K562 (cell line): ENCODE data around the gene EBF4. TPM values are rescaled to one million over a fixed set of nuclear protein-coding genes. Genes with fewer than 3 reads are reported as not detected.
A peak's percentile ranks its signal among the peaks of the same experiment; 100 is the strongest.

Source experiments
- CXXC5 ChIP-seq: fragments of 250-450 bp; sonication (Bioruptor Pico); IDR thresholded peaks from 2 replicates; pipeline ENCODE4 v1.8.0; 2022; ENCODE audit warnings: inconsistent platforms, mild to moderate bottlenecking, moderate library complexity
- MAFK ChIP-seq: IDR thresholded peaks from 2 replicates; pipeline ENCODE4 v1.6.1; 2011; ENCODE audit warnings: low read length, improper control_type of control experiment
- PML ChIP-seq: IDR thresholded peaks from 2 replicates; pipeline ENCODE4 v1.6.1; 2012; ENCODE audit warnings: low read length, inconsistent platforms
- PPARD ChIP-seq: fragments of 250-450 bp; sonication (Bioruptor Pico); IDR thresholded peaks from 2 replicates; pipeline ENCODE4 v1.8.0; 2022; ENCODE audit warnings: inconsistent platforms, mild to moderate bottlenecking, moderate library complexity
- SAP30 ChIP-seq: fragments of 200-600 bp; sonication (generic); IDR thresholded peaks from 2 replicates; pipeline ENCODE4 v1.6.1; 2012; ENCODE audit warnings: borderline replicate concordance, low read depth, mild to moderate bottlenecking, moderate library complexity, low read length, control low read depth, inconsistent platforms; ENCODE audit not compliant: insufficient read depth, poor library complexity, severe bottlenecking
- ZC3H8 ChIP-seq: fragments of 450-650 bp; IDR thresholded peaks from 2 replicates; pipeline ENCODE4 v1.6.1; 2017
- ZNF717 ChIP-seq: fragments of 250-450 bp; sonication (Bioruptor Pico); IDR thresholded peaks from 2 replicates; pipeline ENCODE4 v1.5.0; 2021
- polyA plus RNA-seq, 8 experiments: library from polyadenylated mRNA; depleted of rRNA in 4 of 8; stranded (reverse) in 5 of 8; unstranded in 3 of 8; fragments of >200 nt; fragmentation: Nextera tagmentation in 2 of 8; fragmentation: Illumina TruSeq in 1 of 8; extraction: Ambion mirVana in 2 of 8; extraction: Trizol in 1 of 8; gene quantifications; 2 replicates each; pipeline versions ENCODE4 v1.2.1 to v1.2.3, GENCODE V29; 2011 to 2014; ENCODE audit warnings: inconsistent platforms in 1 of 8, missing spikeins in 1 of 8
- total RNA-seq, 7 experiments: library from RNA; depleted of rRNA in 6 of 7; stranded (reverse); fragments of >200 nt in 6 of 7; fragmentation: Illumina TruSeq in 2 of 7; extraction: Trizol in 2 of 7; gene quantifications; 2 replicates each; pipeline versions ENCODE4 v1.2.1 to v1.2.3, GENCODE V29; 2011 to 2021; ENCODE audit warnings: low replicate concordance in 1 of 7
- TF ChIP-seq, protein P1 (sequence below): fragments of 200-600 bp; sonication (generic); IDR thresholded peaks from one replicate; pipeline ENCODE4 v1.6.1; 2012; ENCODE audit warnings: mild to moderate bottlenecking, low read depth, low read length, inconsistent platforms
- TF ChIP-seq, protein P2 (sequence below): IDR thresholded peaks from 3 replicates; pipeline ENCODE4 v1.6.1; 2011; ENCODE audit warnings: borderline replicate concordance, mild to moderate bottlenecking, moderate library complexity; ENCODE audit not compliant: insufficient read length; ENCODE audit errors: extremely low read depth
- TF ChIP-seq, protein P3 (sequence below): fragments of 450-650 bp; IDR thresholded peaks from 2 replicates; pipeline ENCODE4 v1.6.1; 2016; ENCODE audit warnings: antibody characterized with exemption

EBF4 gene
- total and polyA plus RNA-seq, 9 of the 15 experiments (the other 6 are each of a cell fraction or from before 2014, with no cell fraction given): 0.09 TPM; not detected in 8

DNA sequence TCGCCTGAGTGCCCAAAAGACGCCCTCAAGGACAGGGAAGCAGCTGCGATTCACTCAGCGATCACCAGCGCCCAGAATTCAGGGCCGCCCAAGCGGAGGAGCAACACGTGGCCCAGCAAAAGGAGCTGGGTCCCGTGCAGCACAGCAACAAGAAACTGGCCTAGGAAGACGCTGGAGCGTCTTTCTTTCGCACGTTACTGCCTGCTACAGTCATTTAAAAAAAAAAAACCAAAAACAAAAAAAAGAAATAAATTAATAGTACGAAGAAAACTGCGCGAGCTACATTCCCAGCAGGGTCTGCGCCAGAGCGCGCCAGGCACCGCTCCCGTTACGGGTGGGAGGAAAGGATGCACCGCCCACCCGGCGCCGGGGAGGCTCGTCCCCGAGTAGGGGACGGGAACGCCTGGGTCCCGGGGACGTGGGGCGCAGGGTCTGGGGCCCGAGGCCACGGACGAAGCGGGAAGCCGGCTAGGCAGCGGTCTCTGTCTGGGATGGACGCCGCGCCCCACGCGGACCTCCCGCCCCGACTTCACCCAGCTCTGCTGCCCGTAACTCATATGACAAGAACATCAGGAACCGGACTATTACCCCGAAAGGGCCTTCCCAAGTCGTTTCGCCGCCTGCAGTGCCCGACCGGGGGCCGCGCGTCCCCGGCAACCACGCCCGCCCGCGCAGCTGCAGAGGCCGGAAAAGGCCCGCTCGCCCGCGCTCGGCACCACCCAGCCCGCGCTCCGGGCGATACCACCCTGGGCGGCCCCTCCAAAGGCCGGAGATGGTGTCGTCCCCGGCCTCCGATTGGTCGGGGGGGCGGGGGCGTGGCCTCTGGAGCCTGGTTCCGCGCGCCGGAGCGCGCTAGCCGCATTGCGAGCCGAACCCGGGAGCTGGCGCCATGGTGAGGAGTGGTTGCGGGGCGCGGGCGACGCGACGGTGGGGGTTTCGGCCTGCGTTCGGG, 40.5 kb upstream of the EBF4 start, which contains the start of gene NOP56 (continued):
- TF ChIP-seq, protein P1, sequence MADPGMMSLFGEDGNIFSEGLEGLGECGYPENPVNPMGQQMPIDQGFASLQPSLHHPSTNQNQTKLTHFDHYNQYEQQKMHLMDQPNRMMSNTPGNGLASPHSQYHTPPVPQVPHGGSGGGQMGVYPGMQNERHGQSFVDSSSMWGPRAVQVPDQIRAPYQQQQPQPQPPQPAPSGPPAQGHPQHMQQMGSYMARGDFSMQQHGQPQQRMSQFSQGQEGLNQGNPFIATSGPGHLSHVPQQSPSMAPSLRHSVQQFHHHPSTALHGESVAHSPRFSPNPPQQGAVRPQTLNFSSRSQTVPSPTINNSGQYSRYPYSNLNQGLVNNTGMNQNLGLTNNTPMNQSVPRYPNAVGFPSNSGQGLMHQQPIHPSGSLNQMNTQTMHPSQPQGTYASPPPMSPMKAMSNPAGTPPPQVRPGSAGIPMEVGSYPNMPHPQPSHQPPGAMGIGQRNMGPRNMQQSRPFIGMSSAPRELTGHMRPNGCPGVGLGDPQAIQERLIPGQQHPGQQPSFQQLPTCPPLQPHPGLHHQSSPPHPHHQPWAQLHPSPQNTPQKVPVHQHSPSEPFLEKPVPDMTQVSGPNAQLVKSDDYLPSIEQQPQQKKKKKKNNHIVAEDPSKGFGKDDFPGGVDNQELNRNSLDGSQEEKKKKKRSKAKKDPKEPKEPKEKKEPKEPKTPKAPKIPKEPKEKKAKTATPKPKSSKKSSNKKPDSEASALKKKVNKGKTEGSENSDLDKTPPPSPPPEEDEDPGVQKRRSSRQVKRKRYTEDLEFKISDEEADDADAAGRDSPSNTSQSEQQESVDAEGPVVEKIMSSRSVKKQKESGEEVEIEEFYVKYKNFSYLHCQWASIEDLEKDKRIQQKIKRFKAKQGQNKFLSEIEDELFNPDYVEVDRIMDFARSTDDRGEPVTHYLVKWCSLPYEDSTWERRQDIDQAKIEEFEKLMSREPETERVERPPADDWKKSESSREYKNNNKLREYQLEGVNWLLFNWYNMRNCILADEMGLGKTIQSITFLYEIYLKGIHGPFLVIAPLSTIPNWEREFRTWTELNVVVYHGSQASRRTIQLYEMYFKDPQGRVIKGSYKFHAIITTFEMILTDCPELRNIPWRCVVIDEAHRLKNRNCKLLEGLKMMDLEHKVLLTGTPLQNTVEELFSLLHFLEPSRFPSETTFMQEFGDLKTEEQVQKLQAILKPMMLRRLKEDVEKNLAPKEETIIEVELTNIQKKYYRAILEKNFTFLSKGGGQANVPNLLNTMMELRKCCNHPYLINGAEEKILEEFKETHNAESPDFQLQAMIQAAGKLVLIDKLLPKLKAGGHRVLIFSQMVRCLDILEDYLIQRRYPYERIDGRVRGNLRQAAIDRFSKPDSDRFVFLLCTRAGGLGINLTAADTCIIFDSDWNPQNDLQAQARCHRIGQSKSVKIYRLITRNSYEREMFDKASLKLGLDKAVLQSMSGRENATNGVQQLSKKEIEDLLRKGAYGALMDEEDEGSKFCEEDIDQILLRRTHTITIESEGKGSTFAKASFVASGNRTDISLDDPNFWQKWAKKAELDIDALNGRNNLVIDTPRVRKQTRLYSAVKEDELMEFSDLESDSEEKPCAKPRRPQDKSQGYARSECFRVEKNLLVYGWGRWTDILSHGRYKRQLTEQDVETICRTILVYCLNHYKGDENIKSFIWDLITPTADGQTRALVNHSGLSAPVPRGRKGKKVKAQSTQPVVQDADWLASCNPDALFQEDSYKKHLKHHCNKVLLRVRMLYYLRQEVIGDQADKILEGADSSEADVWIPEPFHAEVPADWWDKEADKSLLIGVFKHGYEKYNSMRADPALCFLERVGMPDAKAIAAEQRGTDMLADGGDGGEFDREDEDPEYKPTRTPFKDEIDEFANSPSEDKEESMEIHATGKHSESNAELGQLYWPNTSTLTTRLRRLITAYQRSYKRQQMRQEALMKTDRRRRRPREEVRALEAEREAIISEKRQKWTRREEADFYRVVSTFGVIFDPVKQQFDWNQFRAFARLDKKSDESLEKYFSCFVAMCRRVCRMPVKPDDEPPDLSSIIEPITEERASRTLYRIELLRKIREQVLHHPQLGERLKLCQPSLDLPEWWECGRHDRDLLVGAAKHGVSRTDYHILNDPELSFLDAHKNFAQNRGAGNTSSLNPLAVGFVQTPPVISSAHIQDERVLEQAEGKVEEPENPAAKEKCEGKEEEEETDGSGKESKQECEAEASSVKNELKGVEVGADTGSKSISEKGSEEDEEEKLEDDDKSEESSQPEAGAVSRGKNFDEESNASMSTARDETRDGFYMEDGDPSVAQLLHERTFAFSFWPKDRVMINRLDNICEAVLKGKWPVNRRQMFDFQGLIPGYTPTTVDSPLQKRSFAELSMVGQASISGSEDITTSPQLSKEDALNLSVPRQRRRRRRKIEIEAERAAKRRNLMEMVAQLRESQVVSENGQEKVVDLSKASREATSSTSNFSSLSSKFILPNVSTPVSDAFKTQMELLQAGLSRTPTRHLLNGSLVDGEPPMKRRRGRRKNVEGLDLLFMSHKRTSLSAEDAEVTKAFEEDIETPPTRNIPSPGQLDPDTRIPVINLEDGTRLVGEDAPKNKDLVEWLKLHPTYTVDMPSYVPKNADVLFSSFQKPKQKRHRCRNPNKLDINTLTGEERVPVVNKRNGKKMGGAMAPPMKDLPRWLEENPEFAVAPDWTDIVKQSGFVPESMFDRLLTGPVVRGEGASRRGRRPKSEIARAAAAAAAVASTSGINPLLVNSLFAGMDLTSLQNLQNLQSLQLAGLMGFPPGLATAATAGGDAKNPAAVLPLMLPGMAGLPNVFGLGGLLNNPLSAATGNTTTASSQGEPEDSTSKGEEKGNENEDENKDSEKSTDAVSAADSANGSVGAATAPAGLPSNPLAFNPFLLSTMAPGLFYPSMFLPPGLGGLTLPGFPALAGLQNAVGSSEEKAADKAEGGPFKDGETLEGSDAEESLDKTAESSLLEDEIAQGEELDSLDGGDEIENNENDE: no peak
- TF ChIP-seq ZC3H8 (no peak), MAFK (no peak), PPARD (no peak), SAP30 (peak; percentile 62), ZNF717 (no peak), PML (no peak), CXXC5 (peak; percentile 63)
- TF ChIP-seq, protein P2, sequence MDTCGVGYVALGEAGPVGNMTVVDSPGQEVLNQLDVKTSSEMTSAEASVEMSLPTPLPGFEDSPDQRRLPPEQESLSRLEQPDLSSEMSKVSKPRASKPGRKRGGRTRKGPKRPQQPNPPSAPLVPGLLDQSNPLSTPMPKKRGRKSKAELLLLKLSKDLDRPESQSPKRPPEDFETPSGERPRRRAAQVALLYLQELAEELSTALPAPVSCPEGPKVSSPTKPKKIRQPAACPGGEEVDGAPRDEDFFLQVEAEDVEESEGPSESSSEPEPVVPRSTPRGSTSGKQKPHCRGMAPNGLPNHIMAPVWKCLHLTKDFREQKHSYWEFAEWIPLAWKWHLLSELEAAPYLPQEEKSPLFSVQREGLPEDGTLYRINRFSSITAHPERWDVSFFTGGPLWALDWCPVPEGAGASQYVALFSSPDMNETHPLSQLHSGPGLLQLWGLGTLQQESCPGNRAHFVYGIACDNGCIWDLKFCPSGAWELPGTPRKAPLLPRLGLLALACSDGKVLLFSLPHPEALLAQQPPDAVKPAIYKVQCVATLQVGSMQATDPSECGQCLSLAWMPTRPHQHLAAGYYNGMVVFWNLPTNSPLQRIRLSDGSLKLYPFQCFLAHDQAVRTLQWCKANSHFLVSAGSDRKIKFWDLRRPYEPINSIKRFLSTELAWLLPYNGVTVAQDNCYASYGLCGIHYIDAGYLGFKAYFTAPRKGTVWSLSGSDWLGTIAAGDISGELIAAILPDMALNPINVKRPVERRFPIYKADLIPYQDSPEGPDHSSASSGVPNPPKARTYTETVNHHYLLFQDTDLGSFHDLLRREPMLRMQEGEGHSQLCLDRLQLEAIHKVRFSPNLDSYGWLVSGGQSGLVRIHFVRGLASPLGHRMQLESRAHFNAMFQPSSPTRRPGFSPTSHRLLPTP: no peak
- TF ChIP-seq, protein P3, sequence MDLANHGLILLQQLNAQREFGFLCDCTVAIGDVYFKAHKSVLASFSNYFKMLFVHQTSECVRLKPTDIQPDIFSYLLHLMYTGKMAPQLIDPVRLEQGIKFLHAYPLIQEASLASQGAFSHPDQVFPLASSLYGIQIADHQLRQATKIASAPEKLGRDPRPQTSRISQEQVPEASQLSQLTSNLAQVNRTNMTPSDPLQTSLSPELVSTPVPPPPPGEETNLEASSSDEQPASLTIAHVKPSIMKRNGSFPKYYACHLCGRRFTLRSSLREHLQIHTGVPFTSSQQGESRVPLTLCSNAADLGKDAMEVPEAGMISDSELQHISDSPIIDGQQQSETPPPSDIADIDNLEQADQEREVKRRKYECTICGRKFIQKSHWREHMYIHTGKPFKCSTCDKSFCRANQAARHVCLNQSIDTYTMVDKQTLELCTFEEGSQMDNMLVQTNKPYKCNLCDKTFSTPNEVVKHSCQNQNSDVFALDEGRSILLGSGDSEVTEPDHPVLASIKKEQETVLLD: 0 out of 2 replicates have a peak, but pooled peaks have one; percentile 49
